GM12873 (cell line): ENCODE measurements around the gene WDR87.

Experiments used
- TF ChIP-seq, protein P1 (sequence below): IDR thresholded peaks from 2 replicates; pipeline ENCODE4 v1.5.1; 2012; ENCODE audit warnings: low read depth, mild to moderate bottlenecking, moderate library complexity, low read length, control low read depth; ENCODE audit not compliant: insufficient read depth; ENCODE audit errors: missing control alignments

Gene WDR87

GRCh38 chr19:37938353-37938752 lies 32.0 kb upstream of the WDR87 start:
- TF ChIP-seq, protein P1, sequence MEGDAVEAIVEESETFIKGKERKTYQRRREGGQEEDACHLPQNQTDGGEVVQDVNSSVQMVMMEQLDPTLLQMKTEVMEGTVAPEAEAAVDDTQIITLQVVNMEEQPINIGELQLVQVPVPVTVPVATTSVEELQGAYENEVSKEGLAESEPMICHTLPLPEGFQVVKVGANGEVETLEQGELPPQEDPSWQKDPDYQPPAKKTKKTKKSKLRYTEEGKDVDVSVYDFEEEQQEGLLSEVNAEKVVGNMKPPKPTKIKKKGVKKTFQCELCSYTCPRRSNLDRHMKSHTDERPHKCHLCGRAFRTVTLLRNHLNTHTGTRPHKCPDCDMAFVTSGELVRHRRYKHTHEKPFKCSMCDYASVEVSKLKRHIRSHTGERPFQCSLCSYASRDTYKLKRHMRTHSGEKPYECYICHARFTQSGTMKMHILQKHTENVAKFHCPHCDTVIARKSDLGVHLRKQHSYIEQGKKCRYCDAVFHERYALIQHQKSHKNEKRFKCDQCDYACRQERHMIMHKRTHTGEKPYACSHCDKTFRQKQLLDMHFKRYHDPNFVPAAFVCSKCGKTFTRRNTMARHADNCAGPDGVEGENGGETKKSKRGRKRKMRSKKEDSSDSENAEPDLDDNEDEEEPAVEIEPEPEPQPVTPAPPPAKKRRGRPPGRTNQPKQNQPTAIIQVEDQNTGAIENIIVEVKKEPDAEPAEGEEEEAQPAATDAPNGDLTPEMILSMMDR = no peak

DNA sequence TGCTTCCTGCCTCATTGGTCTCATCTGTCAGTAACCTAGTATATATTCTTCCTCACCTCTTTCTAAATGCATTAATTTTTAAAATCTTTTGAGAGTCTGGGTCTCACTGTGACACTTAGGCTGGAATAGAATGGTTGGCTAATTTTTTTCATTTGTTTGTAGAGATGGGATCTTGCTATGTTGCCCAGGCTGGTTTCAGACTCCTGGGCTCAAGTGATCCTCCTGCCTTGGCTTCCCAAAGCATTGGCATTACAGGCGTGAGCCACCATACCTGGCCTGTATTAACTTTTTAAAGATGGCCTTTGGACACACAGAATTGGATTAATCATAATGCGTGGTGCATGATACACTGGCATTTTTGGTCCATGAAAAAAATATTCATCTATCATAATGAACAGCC lies 30.5 kb upstream of the WDR87 start:
- TF ChIP-seq, protein P1 = no peak

- TF ChIP-seq, protein P1 = no peak
Observed at GRCh38 chr19:37936166-37936565, 29.8 kb upstream of the WDR87 start.

DNA sequence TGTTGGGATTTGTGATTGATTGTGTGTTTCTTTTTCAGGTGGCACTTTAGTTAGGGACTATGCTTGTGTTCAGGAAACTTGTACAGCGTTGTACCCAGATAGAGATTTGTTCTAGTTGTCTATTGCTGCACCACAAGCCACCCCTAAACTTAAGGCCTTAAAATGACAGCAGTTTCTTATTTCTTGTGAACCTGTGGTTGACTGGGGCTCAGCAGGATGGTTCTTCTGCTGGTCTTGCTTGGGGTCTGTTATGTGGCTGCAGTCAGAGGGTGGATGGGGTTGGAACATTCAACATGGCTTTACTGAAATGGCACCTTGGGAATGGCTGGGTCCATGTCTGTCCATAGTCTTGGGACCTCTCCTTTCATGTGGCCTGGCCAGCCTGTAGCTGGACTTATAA lies 28.9 kb upstream of the WDR87 start:
- TF ChIP-seq, protein P1 = no peak

GRCh38 chr19:37933937-37934358 lies 27.6 kb upstream of the WDR87 start:
- TF ChIP-seq, protein P1 = no peak

GRCh38 chr19:37932985-37933936 lies 26.9 kb upstream of the WDR87 start:
- TF ChIP-seq, protein P1 = no peak

DNA sequence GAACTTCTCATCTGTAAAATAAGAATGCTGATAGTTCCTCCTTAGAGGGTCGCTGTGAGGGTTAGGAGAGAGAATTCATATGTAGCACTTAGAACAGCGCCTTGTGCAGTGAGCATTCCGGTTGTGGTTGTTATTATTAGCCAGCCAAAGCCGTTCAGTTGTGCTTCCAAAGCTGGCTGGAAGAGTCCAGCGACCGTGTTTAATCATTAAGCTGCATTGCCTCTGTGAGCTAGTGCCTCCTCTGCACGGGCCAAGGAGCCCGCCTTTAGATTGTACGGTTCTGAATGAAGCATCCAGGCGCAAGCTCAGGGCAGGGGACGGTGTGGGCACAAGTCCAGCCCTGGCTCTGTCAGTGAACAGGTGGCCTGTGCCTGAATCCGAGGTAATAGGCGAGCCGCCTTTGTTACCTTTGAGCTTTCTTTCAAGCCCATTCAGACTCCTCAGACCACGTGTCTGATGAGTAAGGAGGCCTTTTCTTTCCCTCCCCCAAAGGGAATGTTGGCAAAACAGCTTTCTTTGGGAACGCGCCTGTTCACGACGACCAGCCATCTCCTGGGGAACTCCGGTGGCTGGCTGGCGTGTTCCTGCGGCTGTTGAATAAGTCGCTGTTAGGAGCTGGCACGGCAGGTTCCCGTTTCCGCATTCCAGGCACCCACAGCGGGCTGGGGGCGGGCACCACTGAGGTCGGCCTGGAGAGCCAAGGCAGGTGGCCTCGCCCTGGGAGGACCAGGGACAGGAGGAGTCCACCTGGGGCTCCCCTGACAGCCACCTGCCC lies 25.7 kb upstream of the WDR87 start:
- TF ChIP-seq, protein P1 = no peak
